ENCODE data around the gene KATNAL2.
A peak's percentile ranks its signal among the peaks of the same experiment; 100 is the strongest.

KATNAL2 gene, protein sequence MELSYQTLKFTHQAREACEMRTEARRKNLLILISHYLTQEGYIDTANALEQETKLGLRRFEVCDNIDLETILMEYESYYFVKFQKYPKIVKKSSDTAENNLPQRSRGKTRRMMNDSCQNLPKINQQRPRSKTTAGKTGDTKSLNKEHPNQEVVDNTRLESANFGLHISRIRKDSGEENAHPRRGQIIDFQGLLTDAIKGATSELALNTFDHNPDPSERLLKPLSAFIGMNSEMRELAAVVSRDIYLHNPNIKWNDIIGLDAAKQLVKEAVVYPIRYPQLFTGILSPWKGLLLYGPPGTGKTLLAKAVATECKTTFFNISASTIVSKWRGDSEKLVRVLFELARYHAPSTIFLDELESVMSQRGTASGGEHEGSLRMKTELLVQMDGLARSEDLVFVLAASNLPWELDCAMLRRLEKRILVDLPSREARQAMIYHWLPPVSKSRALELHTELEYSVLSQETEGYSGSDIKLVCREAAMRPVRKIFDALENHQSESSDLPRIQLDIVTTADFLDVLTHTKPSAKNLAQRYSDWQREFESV

DNA sequence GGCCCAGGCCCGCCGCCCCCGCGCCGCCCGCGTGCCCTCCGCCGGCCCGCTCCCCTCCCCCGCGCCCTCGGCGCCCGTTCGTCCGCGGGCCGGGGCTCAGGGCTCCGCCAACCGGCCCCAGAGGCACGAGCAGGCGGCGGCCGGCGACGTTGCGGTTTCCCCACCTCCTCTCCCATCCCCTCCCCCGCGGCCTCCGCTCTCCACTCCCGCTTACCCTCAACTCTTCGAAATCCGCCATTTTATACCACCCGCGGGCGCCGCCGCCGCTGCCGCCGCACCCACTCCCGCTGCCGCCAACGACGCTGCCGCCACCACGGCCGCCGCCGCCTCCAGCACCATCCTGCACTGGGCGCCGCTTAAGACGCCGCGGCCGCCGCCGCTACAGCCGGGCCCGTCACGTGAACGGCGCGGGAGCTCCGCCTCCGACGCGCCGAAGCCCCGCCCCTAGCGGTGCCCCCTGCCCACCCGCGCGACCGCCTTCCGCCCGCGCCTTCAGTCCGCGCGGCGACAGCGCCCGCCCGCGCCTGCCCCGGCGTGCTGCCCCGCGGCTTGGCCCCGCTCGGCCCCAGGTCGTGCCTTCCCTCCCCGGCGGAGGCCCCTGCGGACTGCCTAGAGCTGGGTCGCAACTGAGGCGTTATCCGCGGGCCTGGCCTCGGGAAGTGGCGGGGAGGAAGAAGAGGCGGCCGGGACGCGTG, at the start of gene KATNAL2, which contains the start of gene PIAS2:
Gene KATNAL2, plus strand, starts transcription at position 495 of the 695 bp plus-strand sequence. CDS start 29,271 bp downstream, outside the sequence.
Gene PIAS2, minus strand, starts transcription at position 400 of the 695 bp plus-strand sequence. Its CDS starts 162 bp downstream, at position 238.
- peak; percentile 70 to 74 for DNase-seq

DNA sequence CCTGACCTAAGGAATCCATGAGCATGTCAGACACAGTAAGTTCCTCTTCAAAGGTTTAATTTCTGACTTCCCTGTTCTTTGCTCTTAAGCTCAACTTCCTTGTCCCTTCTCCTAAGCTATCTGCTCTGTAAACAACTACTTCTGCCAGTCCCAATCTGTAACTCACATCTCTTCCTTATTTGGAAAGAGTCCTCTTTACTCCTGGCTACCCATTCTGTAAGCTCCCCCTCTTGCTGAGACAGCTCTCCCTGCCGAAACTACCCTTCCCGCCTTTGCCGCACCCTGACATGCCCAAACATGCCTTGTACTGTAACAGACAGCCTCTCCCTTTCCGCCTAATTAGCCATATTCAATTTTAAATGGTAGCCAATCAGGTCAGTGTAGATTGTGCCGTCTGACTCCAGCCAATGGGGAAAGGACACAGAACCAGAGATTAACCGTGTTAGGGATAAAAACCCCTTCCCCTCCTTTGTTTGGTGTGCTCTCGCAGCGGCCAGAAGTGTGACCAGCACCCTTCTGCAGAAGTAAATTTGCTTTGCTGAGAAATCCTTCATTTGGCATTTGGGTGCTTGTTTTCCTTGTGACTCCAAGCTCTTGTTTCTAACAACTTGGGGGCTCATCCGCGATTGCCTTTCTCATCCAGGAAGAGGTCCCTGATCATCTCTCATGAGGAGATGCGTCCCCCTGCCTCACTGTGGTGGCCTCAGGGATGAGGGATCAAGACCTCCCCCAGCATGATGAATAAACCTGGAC, 49.1 kb upstream of the KATNAL2 start:
- no peak for DNase-seq

DNA sequence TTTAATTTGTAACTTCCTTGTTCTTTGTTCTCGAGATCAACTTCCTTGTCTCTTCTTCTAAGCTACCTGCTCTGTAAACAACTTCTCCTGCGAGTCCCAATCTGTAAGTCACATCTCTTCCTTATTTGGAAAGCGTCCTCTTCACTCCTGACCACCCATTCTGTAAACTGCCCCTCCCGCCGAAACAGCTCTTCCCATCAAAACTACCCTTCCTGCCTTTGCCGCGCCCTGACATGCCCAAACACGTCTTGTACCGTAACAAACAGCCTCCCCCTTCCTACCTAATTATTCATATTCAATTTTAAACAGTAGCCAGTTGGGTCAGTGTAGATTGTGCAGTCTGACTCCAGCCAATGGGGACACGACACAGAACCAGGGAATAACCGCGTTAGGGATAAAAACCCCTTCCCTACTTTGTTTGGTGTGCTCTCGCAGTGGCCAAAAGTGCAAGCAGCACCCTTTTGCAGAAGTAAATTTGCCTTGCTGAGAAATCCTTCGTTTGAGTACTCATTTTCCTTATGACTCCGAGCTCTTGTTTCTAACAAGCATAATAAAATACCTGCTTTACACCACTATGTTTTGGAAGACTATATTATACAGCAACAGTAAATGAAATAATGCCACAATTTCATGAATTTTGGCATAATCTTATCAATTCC, 39.9 kb upstream of the KATNAL2 start:
- DNase-seq = no peak

DNA sequence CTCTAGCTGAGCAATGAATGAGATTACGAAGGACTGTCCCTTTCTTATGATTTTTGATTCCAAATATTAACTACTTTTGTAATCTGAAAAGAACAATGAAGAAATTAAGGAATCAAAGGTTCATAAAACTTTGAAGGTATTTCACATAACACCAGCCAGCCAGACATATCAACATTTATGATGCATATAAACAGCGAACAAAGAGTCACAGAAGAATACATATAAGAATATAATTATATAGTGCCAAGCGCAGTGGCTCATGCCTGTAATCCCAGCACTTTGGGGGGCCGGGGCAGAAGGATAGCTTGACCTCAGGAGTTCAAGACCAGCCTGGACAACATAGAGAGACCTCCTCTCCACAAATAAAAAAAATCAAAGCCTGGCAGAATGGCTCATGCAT, 34.2 kb upstream of the KATNAL2 start:
- no peak for DNase-seq

DNA sequence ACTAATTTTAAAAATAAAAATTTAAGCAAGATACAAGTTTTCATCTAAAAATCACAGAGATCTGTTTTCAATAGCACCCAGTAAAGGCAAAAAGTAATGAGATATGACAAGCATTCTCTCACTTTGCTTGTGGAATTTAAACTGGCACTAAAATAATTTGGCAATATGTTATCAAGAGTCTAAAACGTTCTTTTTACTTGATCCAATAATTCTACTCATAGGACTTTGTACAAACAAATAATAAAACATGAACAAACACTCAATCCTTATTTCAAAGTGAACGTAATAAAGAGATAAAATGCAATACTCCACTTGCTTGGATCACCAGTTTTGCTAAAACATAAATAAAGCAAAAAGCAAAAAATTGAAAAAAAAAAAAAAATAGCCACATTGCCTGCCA, 30.5 kb upstream of the KATNAL2 start:
- DNase-seq = no peak

DNA sequence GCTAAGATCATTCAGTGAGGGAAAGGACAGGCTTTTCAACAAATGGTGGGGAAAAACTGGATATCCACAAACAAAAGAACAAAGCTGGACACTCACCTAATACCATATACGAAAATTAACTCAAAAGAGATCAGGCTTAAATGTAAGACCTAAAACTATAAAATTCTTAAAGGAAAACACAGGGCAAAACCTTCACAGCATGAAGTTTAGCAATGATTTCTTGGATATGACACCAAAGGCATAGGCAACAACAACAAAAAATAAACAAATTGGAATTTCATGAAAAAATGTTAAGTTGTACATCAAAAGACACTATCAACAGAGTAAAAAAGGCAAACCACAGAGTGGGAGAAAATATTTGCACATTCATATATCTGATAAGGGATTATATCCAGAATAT, 28.4 kb upstream of the KATNAL2 start:
- no peak for DNase-seq

DNA sequence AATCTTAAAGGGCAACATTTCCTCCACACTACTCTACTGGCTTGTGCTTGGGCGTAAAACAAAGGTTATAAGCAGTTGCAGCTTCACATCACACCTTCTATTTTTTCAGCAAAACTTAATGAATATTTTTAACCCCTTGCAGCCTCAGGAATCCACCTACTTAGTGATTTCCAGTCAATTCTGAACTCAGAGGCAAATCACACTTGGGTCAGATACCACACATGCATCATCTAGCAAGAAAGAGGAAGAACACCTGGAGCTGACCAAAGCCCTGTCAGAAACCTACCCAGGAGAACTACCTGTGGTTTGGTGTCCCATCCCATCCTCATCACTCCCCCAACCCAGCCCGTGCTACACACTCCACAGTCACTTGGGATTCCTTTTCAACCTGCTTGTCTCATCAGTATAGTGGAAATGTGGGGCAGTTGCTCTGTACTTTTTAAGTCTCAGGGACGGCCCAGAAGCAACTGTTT, 25.6 kb upstream of the KATNAL2 start:
- DNase-seq = no peak

DNA sequence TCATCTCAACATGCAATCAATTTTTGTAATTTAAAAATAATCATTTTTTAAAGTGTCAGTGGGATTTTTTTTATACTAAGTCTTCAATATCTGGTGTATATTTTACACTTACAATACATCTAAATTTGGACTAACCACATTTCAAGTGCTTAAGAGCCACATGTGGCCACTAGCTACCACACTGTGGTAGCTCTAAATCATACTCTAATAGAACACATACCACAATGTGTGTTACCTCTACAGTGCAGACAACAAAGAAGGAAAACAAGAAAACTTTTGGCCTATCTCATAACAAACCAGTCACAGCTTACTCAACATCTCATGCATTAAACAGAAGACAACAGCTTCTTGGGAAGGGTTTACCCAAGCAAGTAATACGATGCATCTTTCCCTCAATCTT, 24.6 kb upstream of the KATNAL2 start:
- DNase-seq = no peak

DNA sequence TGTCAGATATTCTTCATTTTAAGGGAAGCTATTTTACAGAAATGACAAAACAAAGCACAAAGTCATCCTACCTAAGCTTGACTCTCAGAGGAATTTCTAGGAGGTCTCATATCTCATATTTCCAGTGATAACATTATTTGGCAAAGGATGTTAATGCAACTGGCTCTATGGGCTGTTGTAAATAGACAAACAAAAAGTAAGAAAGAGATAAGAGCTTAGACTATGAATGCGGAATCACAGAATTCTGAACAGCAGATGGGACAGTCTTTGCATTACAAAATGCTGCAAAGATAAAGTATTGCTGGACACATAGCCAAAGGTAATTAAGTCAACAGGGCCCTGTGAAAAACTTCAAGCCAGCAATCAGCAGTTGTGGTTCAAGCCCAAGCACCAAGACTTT, 24.0 kb upstream of the KATNAL2 start:
- no peak for DNase-seq

DNA sequence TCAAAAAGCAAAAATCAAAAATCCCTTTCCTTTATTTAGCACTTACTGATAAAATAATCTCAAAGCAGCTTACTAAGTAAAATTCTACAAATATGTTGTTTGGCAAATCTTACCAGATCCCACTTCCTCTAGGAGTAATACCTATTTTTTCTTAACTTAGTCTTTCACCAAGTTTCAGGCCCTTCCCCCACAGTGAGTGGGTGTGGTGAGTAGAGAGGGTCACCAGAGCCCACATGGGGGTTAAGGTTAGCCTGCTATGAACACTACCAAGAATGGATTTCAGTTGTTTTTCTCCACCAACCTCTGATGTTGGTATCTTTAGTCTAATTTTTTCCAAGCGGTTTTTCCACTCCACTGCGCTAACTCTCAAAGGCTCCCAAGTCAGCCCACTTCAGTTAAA, 23.3 kb upstream of the KATNAL2 start:
- DNase-seq = peak; percentile 2 to 13

DNA sequence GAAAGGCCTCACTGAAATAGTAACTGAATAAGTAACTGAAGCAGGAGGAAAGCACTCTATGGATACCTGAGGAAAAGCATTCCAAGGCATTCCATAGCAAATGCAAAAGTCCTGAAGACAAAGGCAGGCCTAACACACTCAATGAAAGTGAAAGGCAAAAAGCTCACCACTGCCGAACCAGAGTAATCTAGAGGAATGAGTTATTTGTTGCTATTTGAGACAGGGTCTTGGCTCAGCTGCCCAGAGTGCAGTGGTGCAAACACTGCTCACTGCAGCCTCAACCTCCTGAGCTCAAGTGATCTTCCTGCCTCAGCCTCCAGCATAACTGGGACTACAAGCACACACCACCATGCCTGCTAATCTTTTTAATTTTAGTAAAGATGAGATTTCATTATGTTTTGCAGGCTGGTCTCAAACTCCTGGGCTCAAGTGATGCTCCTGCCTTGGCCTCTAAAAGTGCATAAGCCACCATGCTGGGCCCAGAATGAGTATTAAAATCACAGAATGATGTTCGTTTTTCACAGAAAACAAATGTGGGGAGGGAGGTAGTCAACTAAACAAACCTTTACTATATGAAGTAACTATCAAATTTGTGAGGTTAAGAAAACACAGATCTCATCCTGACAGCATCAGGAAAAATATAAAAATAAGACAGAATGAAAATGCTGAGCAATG, 18.0 kb upstream of the KATNAL2 start:
- DNase-seq = no peak

DNA sequence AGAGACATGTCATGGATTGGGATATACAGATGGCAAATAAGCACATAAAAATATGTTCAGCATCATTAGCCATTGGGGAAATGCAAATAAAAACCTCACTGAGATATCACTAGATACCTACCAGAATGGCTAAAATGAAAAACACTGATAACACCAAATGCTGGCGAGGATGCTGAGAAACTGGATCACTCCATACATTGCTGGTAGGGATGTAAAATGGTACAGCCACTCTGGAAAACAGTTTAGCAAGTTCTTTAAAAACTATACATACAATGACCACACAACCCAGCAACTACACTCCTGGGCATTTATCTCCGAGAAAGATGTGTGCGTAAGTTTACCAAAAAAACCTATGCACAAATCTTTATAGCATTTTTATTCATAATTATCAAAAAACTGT, 14.0 kb upstream of the KATNAL2 start:
- no peak for DNase-seq

DNA sequence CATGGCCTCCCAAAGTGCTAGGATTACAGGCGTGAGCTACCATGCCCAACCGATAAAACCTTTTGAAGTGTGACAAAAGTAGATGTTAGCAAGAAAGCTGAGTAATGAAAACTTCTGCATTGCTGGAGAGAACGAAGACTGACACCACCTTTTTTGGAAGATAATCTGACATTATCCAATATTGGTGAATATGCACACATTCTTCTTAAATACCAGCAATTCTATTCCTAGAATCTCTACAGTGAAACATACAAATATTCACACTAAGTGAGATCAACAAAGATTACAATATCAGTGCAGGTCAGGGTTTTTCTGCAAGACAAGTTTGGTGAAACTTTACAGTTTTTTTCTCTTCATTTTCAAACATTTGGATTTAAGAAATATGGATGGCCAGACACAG, 7.9 kb upstream of the KATNAL2 start:
- DNase-seq = no peak

DNA sequence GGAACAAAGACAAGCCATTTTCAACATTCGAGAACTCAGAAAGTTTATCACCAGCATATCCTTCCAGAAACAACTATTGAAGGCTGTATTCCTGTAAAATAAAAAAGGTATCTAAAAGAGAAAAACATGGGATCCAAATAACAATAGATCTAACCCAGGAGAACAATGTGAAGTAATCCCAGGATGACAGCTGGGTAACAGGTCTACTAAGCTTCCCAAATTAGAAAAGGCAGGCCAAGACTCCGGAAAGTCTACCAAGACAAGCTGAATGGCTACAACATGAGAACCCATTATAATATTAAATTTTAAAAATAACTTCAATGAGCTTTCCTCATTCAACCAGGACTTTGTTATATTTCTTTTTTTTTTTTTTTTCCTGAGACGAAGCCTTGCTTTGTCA, 6.5 kb upstream of the KATNAL2 start:
- DNase-seq = no peak

DNA sequence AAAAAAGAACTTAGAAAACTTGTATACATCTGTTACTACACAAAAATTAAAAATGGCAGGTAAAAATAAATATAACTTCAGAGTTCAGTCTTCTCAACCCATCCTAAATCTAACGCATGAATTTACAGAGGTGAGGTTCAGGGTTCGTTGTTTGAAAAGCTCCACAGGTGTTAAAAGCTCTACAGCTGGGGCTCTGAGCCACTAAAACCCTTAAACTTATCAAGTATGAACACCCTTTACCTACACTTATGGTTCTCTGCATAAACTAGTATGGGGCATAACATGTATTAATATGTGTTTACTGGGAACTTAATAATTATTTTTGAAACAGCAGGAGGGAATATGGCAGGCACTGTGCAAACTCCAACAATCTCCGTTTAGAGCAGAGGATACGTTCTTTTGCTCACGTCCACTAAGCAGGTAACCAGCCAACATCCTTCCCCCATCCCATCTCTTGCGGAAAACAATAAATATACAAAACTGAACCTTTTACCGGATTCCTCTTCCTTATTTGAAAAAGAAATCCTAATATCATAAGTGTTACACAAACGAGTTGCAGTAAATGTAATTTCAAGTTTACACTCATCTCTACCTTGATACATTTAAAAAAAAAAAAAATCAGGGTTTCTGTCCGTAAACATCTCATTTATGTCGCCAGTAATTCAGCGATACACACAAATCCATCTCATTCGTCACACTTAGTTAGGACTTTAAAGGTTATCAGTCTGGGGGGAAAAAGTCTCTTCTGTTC, 1.4 kb upstream of the KATNAL2 start:
- DNase-seq = no peak

DNA sequence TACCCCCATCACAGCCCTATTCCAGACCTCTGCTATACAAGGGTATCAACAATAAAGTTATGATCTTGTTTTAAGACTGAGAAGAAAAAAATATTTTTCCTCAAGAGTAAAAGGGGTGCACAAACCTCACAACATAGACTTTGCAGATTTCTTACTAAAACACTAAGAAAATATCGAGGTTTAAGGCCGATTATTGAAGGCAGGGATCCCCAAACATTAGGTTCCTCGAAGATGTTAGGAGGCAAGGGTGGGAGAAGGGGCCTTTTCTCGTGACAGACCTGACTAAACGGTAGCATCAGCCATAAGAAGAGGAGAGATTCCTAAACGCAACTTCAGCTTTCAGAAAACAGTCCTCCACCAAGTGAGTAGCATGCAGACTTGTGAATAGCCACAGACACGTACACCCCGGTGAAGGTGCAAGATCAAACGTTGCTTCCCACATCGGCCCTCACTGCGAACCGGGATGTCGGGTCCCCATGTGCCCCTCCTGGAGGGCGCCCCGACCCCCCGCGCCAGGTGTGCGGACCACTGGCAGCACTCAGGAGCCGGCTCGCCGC, 773 bp upstream of the KATNAL2 start:
- DNase-seq = peak; percentile 34 to 38

DNA sequence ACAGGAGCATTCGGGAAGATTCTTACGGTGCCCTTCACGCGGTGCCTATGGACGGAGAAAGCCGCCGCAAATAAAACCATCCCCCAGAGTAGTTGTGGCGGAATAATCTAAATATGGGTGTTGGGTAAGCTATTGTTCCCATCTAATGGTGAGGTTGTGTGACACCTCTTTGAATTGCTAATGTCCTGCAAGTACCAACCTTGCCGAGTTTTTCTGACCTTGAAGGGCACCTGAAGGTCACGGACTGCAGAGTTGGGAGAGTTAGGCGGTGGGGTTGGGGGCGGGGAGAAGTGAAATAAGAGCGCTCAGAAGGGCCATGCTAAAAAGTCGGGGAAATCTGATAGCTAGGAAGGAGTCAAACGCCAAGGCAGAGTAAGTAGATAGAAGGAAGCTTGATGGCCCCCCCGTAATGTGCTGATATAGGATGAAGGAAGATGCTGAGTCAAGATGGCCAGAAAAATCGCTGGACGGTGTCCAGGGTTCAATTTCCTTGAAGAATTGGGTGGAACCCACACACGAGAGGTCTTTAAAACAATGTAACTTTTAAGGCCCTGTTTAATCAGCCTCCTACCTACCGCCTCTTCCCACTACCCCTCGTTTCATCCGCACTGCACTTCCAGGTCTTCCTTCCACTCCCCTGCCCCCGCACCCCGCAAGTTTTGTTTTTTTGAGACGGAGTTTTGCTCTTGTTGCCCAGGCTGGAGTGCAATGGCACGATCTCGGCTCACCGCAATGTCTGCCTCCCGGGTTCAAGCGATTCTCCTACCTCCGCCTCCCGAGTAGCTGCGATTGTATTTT, 600 bp downstream of the KATNAL2 start:
- peak; percentile 11 to 16 for DNase-seq

DNA sequence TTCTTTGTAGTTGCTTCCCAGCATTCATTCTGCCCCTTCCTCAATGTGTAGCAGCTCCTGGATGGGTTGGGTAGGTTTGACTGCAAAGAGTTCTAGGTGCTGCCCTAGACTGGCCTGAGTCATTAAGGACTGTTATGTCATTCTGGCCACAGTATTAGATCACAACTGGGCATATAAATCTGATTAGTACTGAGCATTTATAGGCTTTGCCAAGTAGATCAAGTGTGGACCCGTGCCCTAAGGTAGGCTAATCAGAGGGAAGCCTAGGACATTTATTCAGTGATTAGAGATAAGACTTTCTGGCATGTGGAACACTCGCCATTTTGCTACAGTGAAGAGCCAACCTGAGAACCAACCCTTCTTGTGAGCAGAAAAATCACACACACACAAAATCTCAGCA, 2.7 kb downstream of the KATNAL2 start:
- DNase-seq = no peak

DNA sequence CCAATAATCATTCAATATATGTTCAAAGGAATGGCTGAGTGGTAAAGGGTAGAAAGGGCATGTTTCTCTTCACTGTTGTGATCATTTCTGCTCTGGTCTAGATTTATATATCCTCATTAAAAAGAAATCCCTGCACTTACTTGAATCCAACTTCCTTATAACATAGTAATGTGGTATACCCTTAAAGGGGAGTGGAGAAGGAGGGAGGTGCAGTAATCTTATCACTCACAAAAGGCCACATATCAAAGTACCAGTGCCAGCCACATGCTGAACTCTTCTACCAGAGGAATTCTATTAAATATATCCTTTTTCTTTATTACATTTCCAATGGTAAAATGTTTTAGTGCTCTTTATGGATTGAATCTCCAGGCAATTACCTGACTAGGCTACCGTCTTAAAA, 3.3 kb downstream of the KATNAL2 start:
- no peak for DNase-seq
